PC-9 (cell line): ENCODE results near the gene NDUFA5. TPM values are rescaled to one million over a fixed set of nuclear protein-coding genes. Genes with fewer than 3 reads are reported as not detected.

Experiments
- BruUV-seq: library from RNA; stranded (reverse); fragments of 400-500 nt; replicated peaks from 2 replicates; lab custom pipeline; 2021; lab: Mats Ljungman, UMichigan
- CTCF ChIA-PET: fragments of 300-600 bp; sonication (Branson Sonifier 250); formaldehyde crosslinking; loops from one replicate; lab custom pipeline; 2022; ENCODE audit warnings: antibody characterized with exemption; lab: Charles Lee
- POLR2A ChIA-PET: fragments of 300-600 bp; sonication (Branson Sonifier 250); formaldehyde crosslinking; loops from one replicate; lab custom pipeline; 2022; ENCODE audit warnings: antibody characterized with exemption; ENCODE audit not compliant: unreplicated experiment; lab: Charles Lee
- DNase-seq, 2 experiments: peaks; one replicate each; pipeline versions ENCODE4 v3.0.0 to v3.0.0-alpha.2; 2015 to 2022; ENCODE audit warnings: mixed read lengths in 1 of 2
- H2AFZ ChIP-seq: fragments of 200-600 bp; sonication (generic); 2 replicates; pipeline ENCODE4 v1.8.1; 2017; ENCODE audit warnings: antibody characterized with exemption
- H3F3A ChIP-seq: fragments of 200-600 bp; sonication (generic); 2 replicates; pipeline ENCODE4 v1.8.1; 2017; ENCODE audit warnings: antibody characterized with exemption, mild to moderate bottlenecking, low read depth; ENCODE audit not compliant: insufficient read depth
- H3K27ac ChIP-seq: fragments of 200-600 bp; sonication (generic); 2 replicates; pipeline ENCODE4 v1.6.1; 2016; ENCODE audit warnings: mixed run types
- H3K27me3 ChIP-seq: fragments of 200-600 bp; sonication (generic); 2 replicates; pipeline ENCODE4 v1.6.1; 2016; ENCODE audit warnings: low read depth, mixed run types; ENCODE audit not compliant: insufficient read depth
- H3K36me3 ChIP-seq: fragments of 200-600 bp; sonication (generic); 2 replicates; pipeline ENCODE4 v1.6.1; 2016; ENCODE audit warnings: low read depth, mixed run types
- H3K4me1 ChIP-seq: fragments of 200-600 bp; sonication (generic); replicated peaks from 2 replicates; pipeline ENCODE4 v1.6.1; 2016; ENCODE audit warnings: mixed run types; ENCODE audit not compliant: insufficient read depth
- H3K4me2 ChIP-seq: fragments of 200-600 bp; sonication (generic); 2 replicates; pipeline ENCODE4 v1.6.1; 2017; ENCODE audit warnings: mixed run types
- H3K4me3 ChIP-seq: fragments of 200-600 bp; sonication (generic); 2 replicates; pipeline ENCODE4 v1.6.1; 2016; ENCODE audit warnings: mixed run types
- H3K79me2 ChIP-seq: fragments of 200-600 bp; sonication (generic); 2 replicates; pipeline ENCODE4 v1.6.1; 2017; ENCODE audit warnings: low read depth, mixed run types
- H3K9me2 ChIP-seq: fragments of 200-600 bp; sonication (generic); 2 replicates; pipeline ENCODE4 v1.8.1; 2017; ENCODE audit warnings: mild to moderate bottlenecking; ENCODE audit not compliant: insufficient read depth
- H3K9me3 ChIP-seq: fragments of 200-600 bp; sonication (generic); 2 replicates; pipeline ENCODE4 v1.8.1; 2016; ENCODE audit warnings: low read depth; ENCODE audit not compliant: insufficient read depth
- H4K20me1 ChIP-seq: fragments of 200-600 bp; sonication (generic); 2 replicates; pipeline ENCODE4 v1.8.1; 2017; ENCODE audit not compliant: insufficient read depth
- EZH2 ChIP-seq: fragments of 200-600 bp; sonication (generic); IDR thresholded peaks from 2 replicates; pipeline ENCODE4 v1.8.0; 2017; ENCODE audit warnings: antibody characterized with exemption, low read depth
- intact Hi-C: fragments of 100-400 bp; cut with micrococcal nuclease; formaldehyde crosslinking; loops from one replicate; pipeline ENCODE4 v1.10.0; 2022; ENCODE audit not compliant: unreplicated experiment
- total RNA-seq: library from RNA; stranded (reverse); gene quantifications from 2 replicates; pipeline ENCODE4 v1.2.3, GENCODE V29; 2021
- TF ChIP-seq, protein P1 (sequence below): fragments of 200-600 bp; sonication (generic); conservative IDR thresholded peaks from 2 replicates; pipeline ENCODE4 v1.6.1; 2017; ENCODE audit warnings: mixed run types, antibody characterized with exemption, mild to moderate bottlenecking, moderate library complexity

The NDUFA5 gene
- total RNA-seq, 1 experiment from 2014 or later = 75.9 TPM

DNA sequence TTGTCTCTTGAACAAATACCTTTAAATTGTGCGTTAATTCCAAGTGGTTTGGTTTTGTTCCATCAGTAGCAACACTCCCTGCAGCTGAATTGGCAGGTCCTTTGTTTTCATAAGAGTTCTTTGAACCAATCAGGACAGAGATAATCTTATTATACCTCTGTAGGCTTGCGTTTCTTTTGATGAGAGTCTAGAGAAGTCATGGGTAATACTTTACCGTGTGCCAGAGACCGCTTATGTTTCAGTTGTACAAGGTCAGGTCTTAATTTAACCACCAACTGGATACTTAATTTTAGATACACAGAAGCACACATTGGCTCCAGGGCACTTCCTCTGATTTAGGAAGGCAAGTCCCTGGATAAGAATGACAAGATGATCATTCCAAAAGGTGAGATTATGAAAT lies 43.9 kb upstream of the NDUFA5 start, which contains the start of gene ASB15:
TSS of gene ASB15 (plus strand) at position 292 of the 400 bp plus-strand sequence. CDS start 12,682 bp downstream, outside the sequence.
- no peak within 1 kb of the TSS for H3K4me2 ChIP-seq
- H3F3A ChIP-seq = no peaks in the 10 kb centered on the region
- no peak within 1 kb of the TSS for H3K27ac ChIP-seq
- H4K20me1 ChIP-seq = no peaks in the 10 kb centered on the region
- BruUV-seq = no TSS peak
- no peak for DNase-seq
- H2AFZ ChIP-seq = no peak within 1 kb of the TSS
- no peaks in the 10 kb centered on the region for H3K27me3 ChIP-seq
- POLR2A ChIA-PET = no interaction called here
- H3K4me3 ChIP-seq = no peak within 1 kb of the TSS
- intact Hi-C loops = no loop called here
- no peaks in the 10 kb centered on the region for H3K9me3 ChIP-seq
- H3K9me2 ChIP-seq = no peaks in the 10 kb centered on the region; the same call in 1 of the 2 replicates
- CTCF ChIA-PET = no interaction called here
- no peaks in the 10 kb centered on the region for H3K36me3 ChIP-seq
- no peak for TF ChIP-seq EZH2
- TF ChIP-seq, protein P1, sequence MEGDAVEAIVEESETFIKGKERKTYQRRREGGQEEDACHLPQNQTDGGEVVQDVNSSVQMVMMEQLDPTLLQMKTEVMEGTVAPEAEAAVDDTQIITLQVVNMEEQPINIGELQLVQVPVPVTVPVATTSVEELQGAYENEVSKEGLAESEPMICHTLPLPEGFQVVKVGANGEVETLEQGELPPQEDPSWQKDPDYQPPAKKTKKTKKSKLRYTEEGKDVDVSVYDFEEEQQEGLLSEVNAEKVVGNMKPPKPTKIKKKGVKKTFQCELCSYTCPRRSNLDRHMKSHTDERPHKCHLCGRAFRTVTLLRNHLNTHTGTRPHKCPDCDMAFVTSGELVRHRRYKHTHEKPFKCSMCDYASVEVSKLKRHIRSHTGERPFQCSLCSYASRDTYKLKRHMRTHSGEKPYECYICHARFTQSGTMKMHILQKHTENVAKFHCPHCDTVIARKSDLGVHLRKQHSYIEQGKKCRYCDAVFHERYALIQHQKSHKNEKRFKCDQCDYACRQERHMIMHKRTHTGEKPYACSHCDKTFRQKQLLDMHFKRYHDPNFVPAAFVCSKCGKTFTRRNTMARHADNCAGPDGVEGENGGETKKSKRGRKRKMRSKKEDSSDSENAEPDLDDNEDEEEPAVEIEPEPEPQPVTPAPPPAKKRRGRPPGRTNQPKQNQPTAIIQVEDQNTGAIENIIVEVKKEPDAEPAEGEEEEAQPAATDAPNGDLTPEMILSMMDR = no peak
- H3K79me2 ChIP-seq = no peaks in the 10 kb centered on the region
- no peaks in the 10 kb centered on the region for H3K4me1 ChIP-seq

DNA sequence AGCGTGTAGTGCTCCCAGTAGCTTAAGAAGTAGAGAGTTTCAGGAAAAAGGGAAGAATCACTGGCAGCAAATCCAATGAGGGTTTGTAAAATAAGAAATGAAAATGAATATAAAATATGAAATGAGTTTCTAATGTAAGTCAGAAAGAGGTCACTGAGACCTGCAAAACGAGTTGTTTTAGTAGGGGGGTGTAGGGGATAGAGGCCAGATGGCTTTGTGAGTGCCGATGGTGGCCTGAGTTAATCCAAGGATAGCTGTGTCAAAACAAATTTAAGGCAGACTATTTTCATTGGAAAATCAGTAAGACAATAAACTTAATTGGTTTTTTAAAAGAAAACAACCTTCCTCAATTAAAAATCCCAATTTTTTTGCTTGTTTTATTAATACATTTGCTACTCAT lies 43.3 kb upstream of the NDUFA5 start:
- Histone ChIP-seq H3K9me2 (no peaks in the 10 kb centered on the region; the same call in 1 of the 2 replicates), H3K4me3 (no peak overlapping the region), H2AFZ (no peak overlapping the region), H3K9me3 (no peaks in the 10 kb centered on the region), H3K27me3 (no peaks in the 10 kb centered on the region), H3K4me1 (no peaks in the 10 kb centered on the region), H3K79me2 (no peaks in the 10 kb centered on the region), H3F3A (no peaks in the 10 kb centered on the region), H4K20me1 (no peaks in the 10 kb centered on the region), H3K27ac (no peak overlapping the region), H3K36me3 (no peaks in the 10 kb centered on the region), H3K4me2 (no peak overlapping the region)
- no peak for DNase-seq
- intact Hi-C loops = no loop called here
- no TSS peak for BruUV-seq
- TF ChIP-seq, protein P1 = no peak
- TF ChIP-seq EZH2 = no peak
- ChIA-PET POLR2A (no interaction called here), CTCF (no interaction called here)

GRCh38 chr7:123599766-123600165 lies 42.1 kb upstream of the NDUFA5 start:
- no peak for TF ChIP-seq EZH2
- TF ChIP-seq, protein P1 = no peak
- POLR2A ChIA-PET = no interaction called here
- Histone ChIP-seq H2AFZ (no peak overlapping the region), H3K27me3 (no peaks in the 10 kb centered on the region), H3K9me3 (no peaks in the 10 kb centered on the region), H4K20me1 (no peaks in the 10 kb centered on the region), H3K4me1 (no peaks in the 10 kb centered on the region), H3K27ac (no peak overlapping the region), H3F3A (no peaks in the 10 kb centered on the region), H3K36me3 (no peaks in the 10 kb centered on the region), H3K4me3 (no peak overlapping the region), H3K9me2 (no peaks in the 10 kb centered on the region; the same call in 1 of the 2 replicates), H3K79me2 (no peaks in the 10 kb centered on the region), H3K4me2 (no peak overlapping the region)
- intact Hi-C loops = no loop called here
- BruUV-seq = no TSS peak
- CTCF ChIA-PET = no interaction called here
- DNase-seq = no peak
